ENCODE results near the gene PTGS1.

DNA sequence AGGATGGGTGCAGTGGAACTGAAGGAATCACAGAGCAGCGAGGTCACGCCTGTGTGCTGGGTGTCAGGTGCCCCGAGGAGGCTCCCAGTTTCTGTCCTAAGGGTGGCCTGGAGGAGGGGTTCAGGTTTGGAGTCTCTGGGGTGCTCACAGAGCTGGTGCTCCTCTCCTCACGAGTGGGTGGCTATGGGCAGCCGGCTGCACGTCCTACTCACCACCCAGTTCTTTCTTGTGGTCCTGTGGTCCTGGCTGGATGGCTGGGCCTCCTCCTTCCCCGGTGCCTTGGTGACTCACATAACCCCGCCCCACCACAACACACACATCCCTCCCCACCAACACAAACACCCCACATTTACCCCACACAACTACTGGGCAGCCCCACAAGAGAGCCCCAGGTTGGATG lies 9.9 kb upstream of the PTGS1 start:
- TF ChIP-seq, protein P1, sequence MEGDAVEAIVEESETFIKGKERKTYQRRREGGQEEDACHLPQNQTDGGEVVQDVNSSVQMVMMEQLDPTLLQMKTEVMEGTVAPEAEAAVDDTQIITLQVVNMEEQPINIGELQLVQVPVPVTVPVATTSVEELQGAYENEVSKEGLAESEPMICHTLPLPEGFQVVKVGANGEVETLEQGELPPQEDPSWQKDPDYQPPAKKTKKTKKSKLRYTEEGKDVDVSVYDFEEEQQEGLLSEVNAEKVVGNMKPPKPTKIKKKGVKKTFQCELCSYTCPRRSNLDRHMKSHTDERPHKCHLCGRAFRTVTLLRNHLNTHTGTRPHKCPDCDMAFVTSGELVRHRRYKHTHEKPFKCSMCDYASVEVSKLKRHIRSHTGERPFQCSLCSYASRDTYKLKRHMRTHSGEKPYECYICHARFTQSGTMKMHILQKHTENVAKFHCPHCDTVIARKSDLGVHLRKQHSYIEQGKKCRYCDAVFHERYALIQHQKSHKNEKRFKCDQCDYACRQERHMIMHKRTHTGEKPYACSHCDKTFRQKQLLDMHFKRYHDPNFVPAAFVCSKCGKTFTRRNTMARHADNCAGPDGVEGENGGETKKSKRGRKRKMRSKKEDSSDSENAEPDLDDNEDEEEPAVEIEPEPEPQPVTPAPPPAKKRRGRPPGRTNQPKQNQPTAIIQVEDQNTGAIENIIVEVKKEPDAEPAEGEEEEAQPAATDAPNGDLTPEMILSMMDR (IDR thresholded peaks at IDR 0.05) = no peak
- TF ChIP-seq POLR2A (IDR thresholded peaks at IDR 0.05) = no peak
